Hippocampal formation (tissue), 2 donors: Measurements from ENCODE around the gene FXYD4.
"Not testable (repeated sequence)": the region's sequence is repeated elsewhere in the genome, so short reads cannot be mapped to it uniquely, and the experiment has no call there.

Source experiments
- DNase-seq, 2 donors: peaks; one replicate each; lab custom pipeline; 2025; lab: John Stamatoyannopoulos, UW

The FXYD4 gene

GRCh38 chr10:43375401-43376020 is 4.1 kb downstream of the FXYD4 start:
- no peak for DNase-seq

- DNase-seq = no peak
Measured at GRCh38 chr10:43376046-43376635, 4.7 kb downstream of the FXYD4 start.

- DNase-seq = no peak
Measured at GRCh38 chr10:43376828-43377423, 5.5 kb downstream of the FXYD4 start.

- DNase-seq = no peak
Measured at GRCh38 chr10:43377424-43377883, 6.0 kb downstream of the FXYD4 start.

- no peak for DNase-seq
Measured at GRCh38 chr10:43380610-43381222, 9.3 kb downstream of the FXYD4 start.

GRCh38 chr10:43383204-43383971 is 12.0 kb downstream of the FXYD4 start:
- DNase-seq = no peak

- no peak for DNase-seq
Measured at GRCh38 chr10:43384252-43385221, 13.1 kb downstream of the FXYD4 start.

- DNase-seq = no peak
Measured at GRCh38 chr10:43385412-43386004, 14.1 kb downstream of the FXYD4 start.

GRCh38 chr10:43386549-43386948 is 15.1 kb downstream of the FXYD4 start:
- no peak for DNase-seq

- DNase-seq = no peak
Measured at GRCh38 chr10:43386981-43387677, 15.7 kb downstream of the FXYD4 start.

- DNase-seq = no peak
Measured at GRCh38 chr10:43387678-43388032, 16.2 kb downstream of the FXYD4 start.

GRCh38 chr10:43389867-43390266 is 18.4 kb downstream of the FXYD4 start:
- DNase-seq = no peak

- no peak for DNase-seq
Measured at GRCh38 chr10:43390333-43390732, 18.9 kb downstream of the FXYD4 start.

- peak; percentile 53 to 83 for DNase-seq
Measured at GRCh38 chr10:43390759-43391158, 19.3 kb downstream of the FXYD4 start.

- DNase-seq = no peak
Measured at GRCh38 chr10:43391496-43391895, 20.1 kb downstream of the FXYD4 start.

- DNase-seq = no peak
Measured at GRCh38 chr10:43392748-43393147, 21.3 kb downstream of the FXYD4 start.

- not testable (repeated sequence) for DNase-seq
Measured at GRCh38 chr10:43393186-43393585, 21.8 kb downstream of the FXYD4 start.

- no peak for DNase-seq
Measured at GRCh38 chr10:43393606-43394360, 22.3 kb downstream of the FXYD4 start.

GRCh38 chr10:43394868-43395267 is 23.4 kb downstream of the FXYD4 start:
- no peak for DNase-seq
